DMS153 (cell line): ENCODE measurements around the gene TUBA3D.
A peak's percentile ranks its signal among the peaks of the same experiment; 100 is the strongest.
"Not testable (repeated sequence)": the region's sequence is repeated elsewhere in the genome, so short reads cannot be mapped to it uniquely, and the experiment has no call there.

Source experiments
- DNase-seq: peaks from one replicate; lab custom pipeline; 2025; lab: John Stamatoyannopoulos, UW

Gene TUBA3D

GRCh38 chr2:131514408-131515166, 38.7 kb downstream of the TUBA3D start:
- DNase-seq, result not testable (repeated sequence)

DNA sequence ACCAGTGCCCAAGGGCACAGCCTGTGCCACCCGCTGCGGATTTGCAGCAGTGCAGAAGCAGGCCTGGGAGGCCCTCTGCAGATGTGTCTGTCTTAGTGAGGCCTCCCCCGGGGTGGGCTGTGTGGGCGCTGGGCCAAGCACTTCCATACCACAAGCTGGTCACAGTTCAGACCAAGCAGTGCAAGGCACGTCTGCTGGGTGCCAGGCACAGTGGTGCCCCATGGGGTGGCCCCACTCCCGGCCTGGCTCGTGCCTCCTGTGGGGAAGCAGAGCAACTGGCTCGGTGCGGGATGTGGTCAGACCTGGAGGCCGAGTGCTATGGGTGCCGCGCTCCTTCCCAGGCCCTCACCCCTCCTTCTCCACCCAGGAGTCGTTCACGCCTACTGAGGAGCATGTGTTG, 39.3 kb downstream of the TUBA3D start:
- DNase-seq, result not testable (repeated sequence)

DNA sequence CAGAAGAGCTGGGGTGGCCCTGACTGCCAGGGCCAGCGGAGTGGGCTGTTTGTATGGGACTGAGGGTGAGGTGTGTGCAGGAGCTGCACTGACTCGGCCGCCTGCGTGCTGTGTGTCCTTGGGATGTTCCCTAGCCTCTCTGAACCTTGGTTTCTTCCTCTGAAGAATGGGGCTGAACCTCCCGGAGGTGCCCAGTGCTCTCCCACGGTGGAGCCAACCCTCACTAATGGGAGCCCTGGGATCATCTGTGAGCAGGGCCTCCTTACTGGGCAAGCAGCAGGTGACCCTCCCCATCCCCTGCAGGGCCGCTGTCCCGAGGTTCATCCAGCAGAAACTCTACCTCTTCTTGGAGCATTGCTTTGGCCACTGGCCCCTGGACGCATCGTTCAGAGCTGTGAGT, 40.1 kb downstream of the TUBA3D start:
- no peak for DNase-seq

DNA sequence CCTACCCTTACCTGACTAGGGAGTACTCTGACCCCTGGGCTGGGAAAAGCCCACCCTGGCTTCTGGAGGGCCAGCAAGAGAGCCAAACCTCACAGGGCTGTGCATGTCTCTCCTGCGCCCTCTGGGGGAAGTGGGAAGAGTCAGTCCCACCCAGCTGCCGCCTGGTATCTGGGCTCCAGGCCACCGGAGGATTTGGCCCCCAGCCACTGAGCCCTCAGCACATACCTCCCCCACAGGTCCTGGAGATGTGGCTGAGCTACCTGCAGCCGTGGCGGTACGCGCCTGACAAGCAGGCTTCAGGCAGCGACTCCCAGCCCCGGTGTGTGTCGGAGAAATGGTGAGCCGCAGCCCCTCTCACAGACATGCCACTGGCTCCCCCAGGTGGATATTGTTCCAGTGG, 40.7 kb downstream of the TUBA3D start:
- DNase-seq, result not testable (repeated sequence)

DNA sequence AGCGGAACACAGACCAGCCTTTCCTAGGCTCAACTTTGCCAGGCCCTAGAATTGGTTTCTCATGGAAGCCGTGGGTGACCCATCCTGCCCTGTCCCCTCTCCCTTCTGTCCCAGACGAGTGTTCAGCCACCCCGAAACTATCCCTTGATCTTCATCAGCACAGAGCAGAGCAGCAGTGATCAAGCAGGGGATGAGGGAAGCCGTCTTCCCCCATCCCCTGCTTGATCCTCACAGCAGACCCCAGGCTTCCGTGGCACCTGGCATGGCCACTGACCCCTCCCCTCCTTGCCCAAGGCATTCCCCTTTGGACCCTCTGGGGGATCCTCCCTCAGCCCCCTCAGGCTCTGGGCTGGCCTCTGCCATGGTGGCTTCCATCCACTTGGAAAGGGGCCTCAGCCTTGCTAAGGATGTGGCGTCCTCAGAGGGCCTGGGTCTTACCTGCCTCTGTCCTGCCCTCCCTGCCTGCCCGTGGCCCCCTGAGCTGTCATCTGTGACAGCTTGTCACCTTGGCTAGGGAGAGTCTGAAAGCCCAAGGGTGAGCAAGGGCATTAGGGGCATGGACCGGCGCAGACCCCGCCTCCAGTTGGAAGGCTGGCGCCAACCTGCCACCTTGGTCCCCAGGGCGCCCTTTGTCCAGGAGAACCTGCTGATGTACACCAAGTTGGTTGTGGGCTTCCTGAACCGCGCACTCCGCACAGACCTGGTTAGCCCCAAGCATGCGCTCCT, 41.4 kb downstream of the TUBA3D start:
- DNase-seq, result no peak

DNA sequence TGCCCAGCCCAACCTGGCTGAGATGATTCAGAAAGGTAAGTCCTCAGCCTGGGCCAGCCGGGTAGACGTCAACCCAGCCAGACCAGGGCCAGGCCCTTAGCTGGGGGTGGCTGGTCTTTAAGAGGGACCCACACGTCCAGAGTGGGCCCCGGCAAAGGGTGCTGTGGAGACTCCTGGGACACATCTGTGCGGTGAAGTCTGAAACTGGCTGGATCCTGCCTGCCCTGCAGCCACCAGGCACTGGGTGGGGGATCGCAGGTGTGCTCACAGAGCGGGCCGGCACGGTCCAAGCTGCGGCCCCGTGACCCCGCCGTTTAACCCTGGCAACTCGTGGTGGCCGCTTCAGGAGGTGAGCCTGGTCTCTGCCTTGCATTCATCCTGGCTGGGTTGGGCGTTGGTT, 41.9 kb downstream of the TUBA3D start:
- DNase-seq, result not testable (repeated sequence)

GRCh38 chr2:131518531-131518930, 42.6 kb downstream of the TUBA3D start:
- not testable (repeated sequence) for DNase-seq

DNA sequence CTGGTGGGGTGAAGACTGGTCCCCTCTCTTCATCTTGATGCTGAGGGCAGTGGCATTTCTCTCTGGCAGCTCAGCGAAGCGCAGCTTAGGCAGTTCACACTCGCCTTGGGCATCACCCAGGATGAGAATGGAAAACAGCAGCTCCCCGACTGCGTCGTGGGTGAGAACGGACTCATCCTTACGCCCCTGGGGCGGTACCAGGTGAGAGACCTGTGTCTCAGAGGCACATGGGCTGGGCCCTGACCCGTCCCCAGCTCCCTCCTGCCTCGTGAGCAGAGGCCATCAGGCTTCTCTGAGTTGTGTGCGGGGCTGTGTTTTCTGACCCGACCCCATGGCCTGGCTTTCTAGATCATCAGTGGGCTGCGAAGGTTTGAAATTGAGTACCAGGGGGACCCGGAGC, 43.5 kb downstream of the TUBA3D start:
- no peak for DNase-seq

- not testable (repeated sequence) for DNase-seq
Observed at GRCh38 chr2:131519871-131520470, 44.1 kb downstream of the TUBA3D start.

DNA sequence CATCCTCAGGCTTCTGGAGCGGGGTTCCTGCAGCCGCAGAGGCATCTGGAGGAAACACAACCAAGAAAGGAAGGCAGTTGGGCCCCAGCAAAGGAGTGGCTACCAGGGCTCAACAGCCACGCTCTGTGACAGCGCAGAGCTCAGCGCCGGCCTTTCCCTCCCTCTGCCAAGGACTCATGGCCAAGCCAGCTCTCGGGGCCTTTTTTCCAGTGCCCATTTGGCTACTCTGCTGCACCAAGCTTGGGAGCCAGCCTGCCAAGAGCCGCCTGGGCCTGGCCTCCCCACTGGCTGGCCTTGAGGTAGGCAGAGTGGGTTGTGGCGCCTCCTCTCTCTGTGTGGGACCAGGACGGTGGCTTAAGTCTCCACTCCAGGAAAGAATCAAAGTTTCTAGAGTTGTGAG, 44.6 kb downstream of the TUBA3D start:
- no peak for DNase-seq

- not testable (repeated sequence) for DNase-seq
Observed at GRCh38 chr2:131521524-131521923, 45.6 kb downstream of the TUBA3D start.

- no peak for DNase-seq
Observed at GRCh38 chr2:131521961-131522781, 46.3 kb downstream of the TUBA3D start.

GRCh38 chr2:131525256-131525655, 49.3 kb downstream of the TUBA3D start:
- not testable (repeated sequence) for DNase-seq

DNA sequence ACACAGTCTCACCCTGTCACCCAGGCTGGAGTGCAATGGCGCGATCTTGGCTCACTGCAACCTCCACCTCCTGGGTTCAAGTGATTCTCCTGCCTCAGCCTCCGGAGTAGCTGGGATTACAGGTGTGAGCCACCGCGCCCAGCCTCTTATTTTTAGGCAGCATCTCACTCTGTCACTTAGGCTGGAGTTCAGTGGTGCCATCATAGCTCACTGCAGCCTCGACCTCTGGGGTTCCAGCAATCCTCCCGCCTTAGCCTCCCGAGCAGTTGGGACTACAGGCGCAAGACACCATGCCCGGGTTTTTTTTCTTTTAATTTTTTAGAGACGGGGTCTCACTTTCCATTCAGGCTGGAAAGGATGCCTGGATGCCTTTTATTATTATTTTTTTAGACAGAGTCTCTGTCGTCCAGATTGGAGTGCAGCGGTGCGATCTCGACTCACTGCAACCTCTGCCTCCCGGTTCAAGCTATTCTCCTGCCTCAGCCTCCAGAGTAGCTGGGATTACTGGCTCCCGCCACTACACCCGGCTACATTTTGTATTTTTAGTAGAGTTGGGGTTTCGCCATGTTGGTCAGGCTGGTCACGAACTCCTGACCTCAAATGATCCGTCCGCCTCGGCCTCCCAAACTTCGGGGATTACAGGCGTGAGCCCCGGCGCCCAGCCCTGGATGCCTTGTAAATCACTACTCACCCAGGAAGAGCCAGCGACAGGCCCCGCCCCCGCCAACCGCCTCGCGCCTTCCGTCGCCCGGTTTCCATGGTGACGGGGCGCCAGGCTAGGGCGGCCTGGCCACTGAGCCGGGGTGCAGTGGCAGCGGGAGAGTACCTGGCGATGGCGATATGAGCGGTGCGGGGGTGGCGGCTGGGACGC, 51.4 kb downstream of the TUBA3D start, which contains the start of gene CCDC74A:
CCDC74A (plus strand) TSS at position 758 of the 871 bp plus-strand sequence; CDS start at position 841, 83 bp downstream.
- DNase-seq, result peak; percentile 47

DNA sequence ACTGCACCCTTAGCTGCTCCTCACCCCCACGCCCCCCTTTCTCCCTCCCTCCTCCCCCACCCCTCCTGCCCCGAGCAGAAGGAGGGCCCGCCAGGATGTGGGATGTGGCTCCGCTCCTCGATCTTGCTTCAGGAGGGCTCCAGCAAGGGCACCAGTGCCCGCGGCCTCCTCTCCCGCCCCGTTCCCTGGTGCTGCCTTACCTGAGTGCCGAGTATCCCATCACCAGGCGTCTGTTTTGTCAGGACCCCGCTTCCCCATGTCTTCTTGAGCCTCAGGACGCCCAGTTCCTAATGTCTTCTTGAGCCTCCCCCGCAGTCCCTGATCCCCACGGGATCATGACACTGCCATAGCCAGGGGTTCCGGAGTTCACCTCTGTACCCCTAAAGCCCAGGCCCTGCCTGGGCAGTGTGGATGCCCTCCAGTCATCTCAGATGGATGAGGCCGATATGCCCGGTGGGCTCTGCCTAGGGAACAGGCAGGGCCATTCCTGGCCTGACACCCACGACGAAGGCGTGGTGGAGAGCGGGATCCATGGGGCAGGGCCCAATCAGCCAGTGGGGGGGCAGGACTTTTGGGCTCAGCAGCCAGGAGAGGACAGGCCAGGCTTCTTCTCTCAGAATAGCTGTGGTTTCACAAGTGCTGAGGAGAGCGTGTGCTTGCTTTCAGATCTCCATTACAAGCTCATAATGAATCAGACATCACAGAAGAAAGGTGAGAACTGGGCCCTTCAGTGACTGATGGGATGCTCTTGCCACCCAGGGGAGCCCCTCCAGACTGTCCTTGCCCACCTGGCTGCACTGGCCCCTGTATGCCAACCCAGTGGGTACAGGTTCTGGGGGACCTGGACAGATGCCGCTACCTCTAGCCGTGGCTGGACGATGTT, 53.3 kb downstream of the TUBA3D start:
- not testable (repeated sequence) for DNase-seq

DNA sequence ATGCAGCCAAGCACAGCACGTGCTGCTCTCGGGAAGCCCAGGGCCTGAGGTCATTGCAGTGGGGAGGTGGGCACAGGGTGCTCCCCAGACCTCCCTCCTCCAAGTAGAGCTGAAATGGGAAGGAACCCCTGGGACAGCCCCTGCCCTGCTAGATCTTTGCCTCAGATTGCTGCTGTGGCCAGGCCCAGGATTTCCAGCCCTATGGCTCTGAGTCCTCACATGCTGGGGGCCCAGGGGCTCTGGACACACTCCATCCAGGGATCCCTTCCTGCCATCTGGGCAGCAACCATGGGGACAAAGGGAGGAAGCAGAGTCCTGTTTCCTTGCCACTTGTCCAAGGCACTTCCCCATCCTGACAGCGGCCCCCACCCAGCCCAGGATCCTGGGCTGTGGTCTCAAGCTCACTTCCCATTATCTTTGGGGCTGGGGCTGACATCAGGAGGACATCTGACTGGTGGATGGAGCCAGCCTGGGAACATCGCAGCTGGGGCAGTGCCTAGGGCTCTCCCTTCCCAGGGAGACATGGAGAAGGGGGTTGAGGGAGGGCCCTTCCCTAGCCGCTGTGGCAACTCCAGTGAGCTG, 54.0 kb downstream of the TUBA3D start:
- not testable (repeated sequence) for DNase-seq

- DNase-seq, result not testable (repeated sequence)
Observed at GRCh38 chr2:131530626-131531344, 54.9 kb downstream of the TUBA3D start.

DNA sequence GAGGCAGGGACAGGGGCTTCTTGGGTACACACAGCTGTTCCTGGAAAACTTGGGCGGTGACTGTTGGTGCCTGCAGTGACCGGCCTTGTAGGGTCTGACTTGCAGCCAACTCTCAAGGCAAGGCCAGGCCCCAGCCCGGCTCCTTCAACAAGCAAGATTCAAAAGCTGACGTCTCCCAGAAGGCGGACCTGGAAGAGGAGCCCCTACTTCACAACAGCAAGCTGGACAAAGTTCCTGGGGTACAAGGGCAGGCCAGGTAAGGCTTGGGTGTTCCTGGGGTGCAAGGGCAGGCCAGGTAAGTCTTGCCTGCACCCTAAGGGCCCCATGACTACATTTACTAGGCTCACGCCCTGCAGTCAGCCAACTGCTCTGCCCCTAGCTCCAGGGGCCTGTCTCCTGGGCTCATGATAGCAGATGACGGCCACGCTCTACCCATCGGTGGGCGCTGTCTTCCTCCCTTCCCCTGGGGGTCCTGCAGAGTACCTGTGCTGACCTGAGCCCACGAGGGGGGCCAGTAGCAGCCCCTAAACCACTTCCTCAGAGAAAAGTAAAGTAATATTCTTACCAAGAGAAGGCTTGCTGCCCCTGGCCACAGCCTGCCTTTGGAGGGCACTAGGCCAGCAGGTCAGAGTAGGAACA, 55.7 kb downstream of the TUBA3D start:
- DNase-seq, result not testable (repeated sequence)
